B cell (primary cell): ENCODE results near the gene PAIP2. TPM values are rescaled to one million over a fixed set of nuclear protein-coding genes. Genes with fewer than 3 reads are reported as not detected.

Experiments used
- ATAC-seq: fragments of 200-7000 bp; cut with Tn5 transposase; one replicate; pipeline ENCODE4 v1.10.0; 2021; ENCODE audit warnings: low read depth, mild to moderate bottlenecking, moderate number of reproducible peaks, moderate library complexity
- CTCF ChIA-PET: fragments of 350-600 bp; sonication (Branson Sonifier 250); formaldehyde crosslinking; loops from one replicate; lab custom pipeline; 2021; ENCODE audit warnings: antibody characterized with exemption, inconsistent platforms; lab: Charles Lee
- POLR2A ChIA-PET: fragments of 350-600 bp; sonication (Branson Sonifier 250); formaldehyde crosslinking; loops from one replicate; lab custom pipeline; 2021; ENCODE audit warnings: antibody characterized with exemption; lab: Charles Lee
- DNase-seq: peaks from one replicate; pipeline ENCODE4 v3.0.0; 2013
- H2AFZ ChIP-seq: 2 replicates; pipeline ENCODE4 v1.6.1; 2012; ENCODE audit warnings: mild to moderate bottlenecking, low read depth, low read length; ENCODE audit not compliant: insufficient read depth, poor library complexity, severe bottlenecking
- H3K27ac ChIP-seq, 2 donors: 1 replicate in 1 of 2; 2 replicates in 1 of 2; pipeline ENCODE4 v1.5.1; 2012 to 2013; ENCODE audit warnings: low read length in 2 of 2, mild to moderate bottlenecking in 2 of 2, moderate library complexity in 1 of 2
- H3K27me3 ChIP-seq, 4 experiments: fragments of 200-600 bp in 1 of 4; sonication (generic) in 1 of 4; replicated peaks in 1 of 4; 1 replicate in 2 of 4; 2 replicates in 2 of 4; pipeline versions ENCODE4 v1.6.1 to v1.7.0; 2013 to 2016; ENCODE audit warnings: low read length in 3 of 4, mild to moderate bottlenecking in 2 of 4, mixed read lengths in 1 of 4, moderate library complexity in 1 of 4; ENCODE audit not compliant: insufficient read depth in 4 of 4, control insufficient read depth in 3 of 4; ENCODE audit errors: control extremely low read depth in 1 of 4
- H3K36me3 ChIP-seq, 2 experiments: replicated peaks in 1 of 2; 1 replicate in 1 of 2; 2 replicates in 1 of 2; pipeline versions ENCODE4 v1.6.1 to v1.7.1; 2013; ENCODE audit warnings: low read length in 1 of 2; ENCODE audit not compliant: insufficient read depth in 2 of 2, control insufficient read depth in 1 of 2; ENCODE audit errors: control extremely low read depth in 1 of 2, extremely low read depth in 1 of 2
- H3K4me1 ChIP-seq, 2 donors: fragments of 200-600 bp in 1 of 2; sonication (generic) in 1 of 2; 1 replicate in 1 of 2; 2 replicates in 1 of 2; pipeline versions ENCODE4 v1.5.1 to v1.6.1; 2013 to 2017; ENCODE audit warnings: low read length in 2 of 2; ENCODE audit not compliant: control insufficient read depth in 2 of 2, insufficient read depth in 2 of 2
- H3K4me2 ChIP-seq: replicated peaks from 2 replicates; pipeline ENCODE3; 2012; ENCODE audit warnings: mild to moderate bottlenecking, low read depth, low read length; ENCODE audit not compliant: poor library complexity, severe bottlenecking
- H3K4me3 ChIP-seq, 5 experiments: fragments of 200-600 bp in 1 of 5; sonication (generic) in 1 of 5; 1 replicate in 3 of 5; 2 replicates in 2 of 5; pipeline versions ENCODE4 v1.5.1 to v1.7.0; 2011 to 2016; ENCODE audit warnings: low read length in 4 of 5, mild to moderate bottlenecking in 4 of 5, low read depth in 2 of 5, control low read depth in 1 of 5, moderate library complexity in 1 of 5; ENCODE audit not compliant: insufficient read depth in 1 of 5; ENCODE audit errors: control extremely low read depth in 1 of 5, extremely low read depth in 1 of 5
- H3K79me2 ChIP-seq: fragments of 200-600 bp; sonication (generic); one replicate; pipeline ENCODE4 v1.6.0; 2016; ENCODE audit warnings: low read length; ENCODE audit not compliant: control insufficient read depth, insufficient read depth
- H3K9ac ChIP-seq: fragments of 200-600 bp; sonication (generic); 2 replicates; pipeline ENCODE4 v1.6.1; 2017; ENCODE audit warnings: mild to moderate bottlenecking, low read length, moderate library complexity
- H3K9me3 ChIP-seq, 3 donors: one replicate each; pipeline versions ENCODE4 v1.6.1 to v1.7.1; 2013; ENCODE audit warnings: low read length in 2 of 3; ENCODE audit not compliant: control insufficient read depth in 2 of 3, insufficient read depth in 1 of 3; ENCODE audit errors: control extremely low read depth in 1 of 3
- H4K20me1 ChIP-seq: 2 replicates; pipeline ENCODE4 v1.6.0; 2012; ENCODE audit warnings: mild to moderate bottlenecking, low read length; ENCODE audit not compliant: insufficient read depth, control insufficient read depth, poor library complexity, severe bottlenecking
- H3K27ac Mint-ChIP-seq: one replicate; pipeline ENCODE4 v1.8.0; 2021; ENCODE audit warnings: mixed read lengths
- H3K27me3 Mint-ChIP-seq: one replicate; pipeline ENCODE4 v1.8.0; 2021; ENCODE audit warnings: mixed read lengths
- H3K4me1 Mint-ChIP-seq: one replicate; pipeline ENCODE4 v1.8.0; 2021; ENCODE audit warnings: mixed read lengths
- H3K4me3 Mint-ChIP-seq: one replicate; pipeline ENCODE4 v1.8.0; 2021; ENCODE audit warnings: mixed read lengths
- H3K9me3 Mint-ChIP-seq: one replicate; pipeline ENCODE4 v1.8.0; 2022; ENCODE audit warnings: mixed read lengths; ENCODE audit not compliant: insufficient read depth
- EZH2 ChIP-seq: IDR thresholded peaks from 2 replicates; pipeline ENCODE4 v1.6.1; 2012; ENCODE audit warnings: borderline replicate concordance, low read depth, mild to moderate bottlenecking, moderate library complexity, low read length; ENCODE audit not compliant: insufficient read depth, poor library complexity, severe bottlenecking
- WGBS: methylation state at CpG from one replicate; pipeline ENCODE4 v1.1.5; 2013; ENCODE audit warnings: missing lambda C conversion rate; ENCODE audit not compliant: insufficient coverage; 5-methylcytosine and 5-hydroxymethylcytosine counted together
- intact Hi-C: fragments of 100-400 bp; cut with micrococcal nuclease; formaldehyde crosslinking; loops from one replicate; pipeline ENCODE4 v1.10.0; 2022
- polyA plus RNA-seq: library from polyadenylated mRNA; depleted of rRNA; stranded (reverse); fragments of >200 nt; gene quantifications from 2 replicates; pipeline ENCODE4 v1.2.3, GENCODE V29; 2012
- total RNA-seq, 2 donors: library from RNA; stranded (reverse); fragments of 120-200 nt in 1 of 2; gene quantifications; 1 replicate in 1 of 2; 2 replicates in 1 of 2; pipeline versions ENCODE4 v1.2.3 to v1.2.4, GENCODE V29; 2013 to 2022
- TF ChIP-seq, protein P1 (sequence below): fragments of 200-600 bp; IDR thresholded peaks from one replicate; pipeline ENCODE4 v1.8.0; 2022; ENCODE audit warnings: antibody characterized with exemption, mild to moderate bottlenecking

PAIP2 gene
- total and polyA plus RNA-seq, 2 donors (not counting 1 experiment from before 2014, with no cell fraction given), result 38.5 to 121 TPM

DNA sequence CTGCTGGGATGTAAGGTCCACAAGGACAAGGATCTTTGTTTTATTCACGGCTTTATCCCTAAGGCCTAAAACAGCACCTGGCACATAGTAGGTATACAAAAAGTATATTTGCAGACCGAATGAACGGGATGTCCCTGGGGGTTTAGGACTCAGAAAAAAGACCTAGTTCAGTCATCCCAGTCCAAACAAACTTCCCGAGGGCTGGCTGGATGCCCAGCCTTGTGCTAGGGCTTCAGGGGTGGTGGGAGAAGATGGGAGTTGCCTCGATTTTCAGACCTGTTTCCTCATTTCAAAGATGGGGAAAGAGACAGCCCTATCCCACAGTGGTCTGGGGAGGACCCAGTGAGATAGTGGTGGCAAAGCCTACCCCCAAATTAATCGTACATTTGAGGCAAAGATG lies 56.3 kb downstream of the PAIP2 start:
- Histone ChIP-seq H3K79me2 (peaks cover 8% of the 10 kb centered on the region), H3K27ac (no peak overlapping the region), H3K4me2 (no peak overlapping the region), H3K4me1 (peaks cover 6 to 18% of the 10 kb centered on the region in 2 donors), H3K4me3 (no peak overlapping the region), H3K9me3 (no peaks in the 10 kb centered on the region), H3K27me3 (no peaks in the 10 kb centered on the region), H2AFZ (no peak overlapping the region), H4K20me1 (peaks cover 7% of the 10 kb centered on the region), H3K36me3 (no peaks in the 10 kb centered on the region), H3K9ac (no peak overlapping the region)
- DNase-seq (no peak), ATAC-seq (no peak)
- intact Hi-C loops, result no loop called here
- ChIA-PET POLR2A (no interaction called here), CTCF (no interaction called here)
- no peaks in the 10 kb centered on the region for H3K27me3 Mint-ChIP-seq
- TF ChIP-seq EZH2, result no peak
- TF ChIP-seq, protein P1, sequence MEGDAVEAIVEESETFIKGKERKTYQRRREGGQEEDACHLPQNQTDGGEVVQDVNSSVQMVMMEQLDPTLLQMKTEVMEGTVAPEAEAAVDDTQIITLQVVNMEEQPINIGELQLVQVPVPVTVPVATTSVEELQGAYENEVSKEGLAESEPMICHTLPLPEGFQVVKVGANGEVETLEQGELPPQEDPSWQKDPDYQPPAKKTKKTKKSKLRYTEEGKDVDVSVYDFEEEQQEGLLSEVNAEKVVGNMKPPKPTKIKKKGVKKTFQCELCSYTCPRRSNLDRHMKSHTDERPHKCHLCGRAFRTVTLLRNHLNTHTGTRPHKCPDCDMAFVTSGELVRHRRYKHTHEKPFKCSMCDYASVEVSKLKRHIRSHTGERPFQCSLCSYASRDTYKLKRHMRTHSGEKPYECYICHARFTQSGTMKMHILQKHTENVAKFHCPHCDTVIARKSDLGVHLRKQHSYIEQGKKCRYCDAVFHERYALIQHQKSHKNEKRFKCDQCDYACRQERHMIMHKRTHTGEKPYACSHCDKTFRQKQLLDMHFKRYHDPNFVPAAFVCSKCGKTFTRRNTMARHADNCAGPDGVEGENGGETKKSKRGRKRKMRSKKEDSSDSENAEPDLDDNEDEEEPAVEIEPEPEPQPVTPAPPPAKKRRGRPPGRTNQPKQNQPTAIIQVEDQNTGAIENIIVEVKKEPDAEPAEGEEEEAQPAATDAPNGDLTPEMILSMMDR, result no peak
- no peaks in the 10 kb centered on the region for H3K9me3 Mint-ChIP-seq
- no peak overlapping the region for H3K27ac Mint-ChIP-seq
- WGBS, result 80% methylated on average over 1 of the region's 6 CpGs
- H3K4me3 Mint-ChIP-seq, result no peak overlapping the region
- peaks cover 8% of the 10 kb centered on the region for H3K4me1 Mint-ChIP-seq

DNA sequence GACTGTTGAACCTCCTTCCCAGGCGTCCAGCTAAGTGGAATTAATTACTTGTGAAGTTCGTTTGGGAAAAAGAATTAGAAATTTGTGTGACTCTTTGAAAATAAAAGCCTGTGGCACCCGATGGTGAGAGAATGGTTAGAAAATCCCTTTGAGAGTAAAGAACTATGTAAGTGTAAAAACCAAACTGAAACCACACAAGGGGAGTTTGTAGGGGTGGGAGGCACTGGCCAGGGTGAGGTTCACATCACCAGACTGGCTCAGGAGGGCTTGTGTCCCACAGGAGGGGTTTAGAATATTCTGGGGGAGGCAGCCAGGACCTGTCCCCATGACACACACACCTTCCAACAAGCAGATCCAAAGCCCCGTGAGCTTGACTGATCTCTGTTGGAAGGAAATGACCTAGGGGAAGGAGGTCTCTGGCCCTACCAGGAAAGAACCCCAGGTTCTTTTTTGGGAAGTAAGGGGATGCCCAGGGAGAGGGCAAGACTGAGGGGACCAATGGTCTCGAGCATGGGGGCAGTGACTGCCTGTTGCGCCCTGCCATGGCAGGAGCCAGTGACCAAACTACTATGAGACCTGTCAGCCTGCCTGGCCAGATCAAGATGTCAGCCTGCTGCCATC lies 58.0 kb downstream of the PAIP2 start:
- ATAC-seq (no peak), DNase-seq (no peak)
- Histone ChIP-seq H3K36me3 (no peaks in the 10 kb centered on the region), H3K79me2 (no peaks in the 10 kb centered on the region), H3K9me3 (no peaks in the 10 kb centered on the region), H3K4me1 (peaks cover 10 to 17% of the 10 kb centered on the region in 2 donors), H3K27ac (no peak overlapping the region), H3K27me3 (no peaks in the 10 kb centered on the region), H3K4me2 (no peak overlapping the region), H2AFZ (no peak overlapping the region), H3K4me3 (no peak overlapping the region), H4K20me1 (peaks cover 4% of the 10 kb centered on the region), H3K9ac (no peak overlapping the region)
- TF ChIP-seq EZH2, result no peak
- TF ChIP-seq, protein P1, result no peak
- H3K4me3 Mint-ChIP-seq, result no peak overlapping the region
- intact Hi-C loops, result loop anchor here (10.0 kb wide), 3 partner anchors 235 to 935 kb away; partner anchors contain the start of gene EGR1
- H3K9me3 Mint-ChIP-seq, result no peaks in the 10 kb centered on the region
- ChIA-PET POLR2A (interaction anchor here (0.6 kb wide), 1 partner anchor 1235 kb away, joined by 8 read pairs; no protein-coding TSS in a partner anchor), CTCF (no interaction called here)
- H3K27ac Mint-ChIP-seq, result no peak overlapping the region
- no peaks in the 10 kb centered on the region for H3K27me3 Mint-ChIP-seq
- 66% methylated on average over 5 of the region's 6 CpGs for WGBS
- H3K4me1 Mint-ChIP-seq, result peaks cover 25% of the 10 kb centered on the region
